CD4-positive, alpha-beta T cell (primary cell): ENCODE data around the gene LPGAT1. TPM values are rescaled to one million over a fixed set of nuclear protein-coding genes. Genes with fewer than 3 reads are reported as not detected.

Source experiments
- ATAC-seq: fragments of 200-7000 bp; cut with Tn5 transposase; one replicate; pipeline ENCODE4 v1.10.0; 2022; ENCODE audit warnings: mild to moderate bottlenecking; ENCODE audit not compliant: poor library complexity
- CTCF ChIA-PET: fragments of 350-600 bp; sonication (Branson Sonifier 250); formaldehyde crosslinking; loops from one replicate; lab custom pipeline; 2021; ENCODE audit warnings: antibody characterized with exemption, inconsistent platforms; lab: Charles Lee
- POLR2A ChIA-PET: fragments of 350-600 bp; sonication (Branson Sonifier 250); formaldehyde crosslinking; loops from one replicate; lab custom pipeline; 2021; ENCODE audit warnings: antibody characterized with exemption, inconsistent platforms; lab: Charles Lee
- DNase-seq, 14 experiments: peaks; one replicate each; pipeline ENCODE4 v3.0.0-alpha.2; 2013 to 2020; ENCODE audit warnings: mixed read lengths in 2 of 14
- H3K27ac ChIP-seq, 2 donors: one replicate each; pipeline versions ENCODE4 v1.5.1 to v1.7.0; 2013; ENCODE audit warnings: low read length in 2 of 2, low read depth in 1 of 2, mild to moderate bottlenecking in 1 of 2
- H3K27me3 ChIP-seq, 2 experiments: 1 replicate in 1 of 2; 2 replicates in 1 of 2; pipeline versions ENCODE4 v1.6.1 to v1.7.0; 2013; ENCODE audit warnings: low read length in 2 of 2, control low read depth in 1 of 2, mild to moderate bottlenecking in 1 of 2, moderate library complexity in 1 of 2; ENCODE audit not compliant: insufficient read depth in 2 of 2, control insufficient read depth in 1 of 2
- H3K36me3 ChIP-seq: one replicate; pipeline ENCODE4 v1.6.1; 2013; ENCODE audit warnings: low read length, control low read depth; ENCODE audit not compliant: insufficient read depth
- H3K4me1 ChIP-seq: one replicate; pipeline ENCODE4 v1.6.1; 2013; ENCODE audit warnings: low read length, control low read depth; ENCODE audit not compliant: insufficient read depth
- H3K4me3 ChIP-seq: one replicate; pipeline ENCODE4 v1.5.1; 2013; ENCODE audit warnings: mild to moderate bottlenecking, low read length, moderate library complexity
- H3K9me3 ChIP-seq, 2 experiments: 1 replicate in 1 of 2; 2 replicates in 1 of 2; pipeline versions ENCODE4 v1.6.1 to v1.7.0; 2013; ENCODE audit warnings: low read length in 2 of 2, mild to moderate bottlenecking in 2 of 2, control low read depth in 1 of 2, moderate library complexity in 1 of 2; ENCODE audit not compliant: control insufficient read depth in 1 of 2, insufficient read depth in 1 of 2
- H3K27ac Mint-ChIP-seq: one replicate; pipeline ENCODE4 v1.8.0; 2020; ENCODE audit warnings: mixed read lengths
- H3K27me3 Mint-ChIP-seq: one replicate; pipeline ENCODE4 v1.8.0; 2021; ENCODE audit warnings: mixed read lengths
- H3K36me3 Mint-ChIP-seq: one replicate; pipeline ENCODE4 v1.8.0; 2021; ENCODE audit warnings: low read depth, mixed read lengths
- H3K4me1 Mint-ChIP-seq: one replicate; pipeline ENCODE4 v1.8.0; 2021; ENCODE audit warnings: low read depth, mixed read lengths
- H3K4me3 Mint-ChIP-seq: one replicate; pipeline ENCODE4 v1.8.0; 2020; ENCODE audit warnings: mild to moderate bottlenecking, mixed read lengths
- H3K9me3 Mint-ChIP-seq: one replicate; pipeline ENCODE4 v1.8.0; 2020; ENCODE audit warnings: mixed read lengths
- CTCF ChIP-seq: fragments of 200-600 bp; IDR thresholded peaks from one replicate; pipeline ENCODE4 v1.8.0; 2022; ENCODE audit warnings: antibody characterized with exemption, mild to moderate bottlenecking
- intact Hi-C, 2 experiments: fragments of 100-400 bp; cut with DNase I in 1 of 2; cut with micrococcal nuclease in 1 of 2; formaldehyde crosslinking; loops; one replicate each; pipeline versions ENCODE4 v1.15.1 to v1.9.0; 2023 to 2025; cut with DNase I, micrococcal nuclease
- total RNA-seq, 174 experiments: library from RNA in 2 of 174; stranded (reverse) in 2 of 174; gene quantifications; one replicate each; pipeline ENCODE4 v1.2.3 and lab custom pipeline; 2021 to 2026

LPGAT1 gene
- total RNA-seq, 2 experiments from 2014 or later = 14.0 to 14.4 TPM

- ATAC-seq (no peak), DNase-seq (no peak)
- CTCF ChIA-PET = no interaction called here
- Mint-ChIP-seq H3K27ac (no peak overlapping the region), H3K4me1 (no peaks in the 10 kb centered on the region), H3K36me3 (no peaks in the 10 kb centered on the region), H3K9me3 (no peaks in the 10 kb centered on the region), H3K27me3 (no peaks in the 10 kb centered on the region), H3K4me3 (no peak overlapping the region)
- Histone ChIP-seq H3K27ac (no peak overlapping the region), H3K4me1 (no peaks in the 10 kb centered on the region), H3K36me3 (no peaks in the 10 kb centered on the region), H3K9me3 (no peaks in the 10 kb centered on the region), H3K4me3 (no peak overlapping the region), H3K27me3 (no peaks in the 10 kb centered on the region)
- POLR2A ChIA-PET = no interaction called here
- TF ChIP-seq CTCF = no peak
- intact Hi-C loops = no loop called here
Measured at GRCh38 chr1:211715971-211716370, 114.6 kb downstream of the LPGAT1 start.

DNA sequence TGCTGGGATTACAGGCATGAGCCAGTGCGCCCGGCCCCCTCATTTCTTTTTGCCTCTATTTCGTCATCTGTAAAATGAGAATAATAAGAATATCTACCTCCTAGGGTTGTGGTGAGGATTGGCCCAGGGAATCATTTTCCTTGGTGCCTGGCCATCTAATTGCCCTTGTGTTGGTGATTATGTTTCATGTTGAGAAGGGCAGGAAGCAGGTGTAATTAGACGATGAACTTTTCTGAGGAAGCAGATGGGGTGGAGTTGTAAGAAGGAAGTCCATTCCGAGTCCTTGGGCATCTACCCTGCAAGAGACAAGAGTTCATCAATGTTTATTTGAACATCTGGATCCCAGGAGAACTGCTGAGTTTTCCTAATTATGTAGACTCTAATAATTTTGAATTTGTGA, 116.4 kb downstream of the LPGAT1 start:
- Mint-ChIP-seq H3K27ac (no peak overlapping the region), H3K36me3 (no peaks in the 10 kb centered on the region), H3K4me1 (no peaks in the 10 kb centered on the region), H3K27me3 (no peaks in the 10 kb centered on the region), H3K4me3 (no peak overlapping the region), H3K9me3 (no peaks in the 10 kb centered on the region)
- Histone ChIP-seq H3K36me3 (no peaks in the 10 kb centered on the region), H3K4me3 (no peak overlapping the region), H3K27me3 (no peaks in the 10 kb centered on the region), H3K27ac (no peak overlapping the region), H3K9me3 (no peaks in the 10 kb centered on the region), H3K4me1 (no peaks in the 10 kb centered on the region)
- ATAC-seq (no peak), DNase-seq (no peak)
- TF ChIP-seq CTCF = no peak
- POLR2A ChIA-PET = no interaction called here
- CTCF ChIA-PET = no interaction called here
- intact Hi-C loops = no loop called here

GRCh38 chr1:211713231-211713630, 117.3 kb downstream of the LPGAT1 start:
- no peaks in the 10 kb centered on the region for H3K9me3 ChIP-seq
- H3K4me1 Mint-ChIP-seq = no peaks in the 10 kb centered on the region
- no peak for TF ChIP-seq CTCF
- no peak overlapping the region for H3K27ac Mint-ChIP-seq
- no peaks in the 10 kb centered on the region for H3K36me3 ChIP-seq
- no peaks in the 10 kb centered on the region for H3K9me3 Mint-ChIP-seq
- H3K4me1 ChIP-seq = no peaks in the 10 kb centered on the region
- intact Hi-C loops = no loop called here
- DNase-seq (no peak), ATAC-seq (no peak)
- H3K27ac ChIP-seq = no peak overlapping the region
- H3K4me3 ChIP-seq = no peak overlapping the region
- H3K27me3 Mint-ChIP-seq = no peaks in the 10 kb centered on the region
- no peak overlapping the region for H3K4me3 Mint-ChIP-seq
- no peaks in the 10 kb centered on the region for H3K36me3 Mint-ChIP-seq
- H3K27me3 ChIP-seq = no peaks in the 10 kb centered on the region
- ChIA-PET POLR2A (no interaction called here), CTCF (no interaction called here)
